DMS53 treated with DMSO at 0.1 percent for 48 hours (cell line): ENCODE results near the gene SLC28A1.
"Not testable (repeated sequence)": the region's sequence is repeated elsewhere in the genome, so short reads cannot be mapped to it uniquely, and the experiment has no call there.

ENCODE experiments used
- DNase-seq: peaks from one replicate; lab custom pipeline; 2025; ENCODE audit not compliant: unreplicated experiment; lab: John Stamatoyannopoulos, UW

SLC28A1 gene

DNA sequence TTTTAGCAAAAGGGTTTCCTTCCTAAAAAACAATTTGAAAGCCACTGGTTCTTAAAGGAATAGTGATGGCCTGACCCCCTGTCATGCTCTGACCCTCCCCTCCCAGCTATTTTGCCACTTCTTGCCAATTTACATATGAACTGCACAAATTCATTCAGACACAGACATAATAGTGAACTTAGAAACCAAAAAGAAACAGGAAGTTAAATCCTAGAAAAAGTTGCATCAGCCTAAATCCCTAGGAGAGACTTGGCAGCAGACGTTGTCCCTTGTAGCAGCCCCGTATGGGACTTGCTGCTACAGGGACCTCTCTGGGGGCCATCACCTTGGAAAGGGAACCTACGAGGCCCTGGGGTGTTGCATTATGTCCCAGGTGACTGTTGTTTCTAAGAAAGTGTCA is 82.9 kb downstream of the SLC28A1 start:
- no peak for DNase-seq

DNA sequence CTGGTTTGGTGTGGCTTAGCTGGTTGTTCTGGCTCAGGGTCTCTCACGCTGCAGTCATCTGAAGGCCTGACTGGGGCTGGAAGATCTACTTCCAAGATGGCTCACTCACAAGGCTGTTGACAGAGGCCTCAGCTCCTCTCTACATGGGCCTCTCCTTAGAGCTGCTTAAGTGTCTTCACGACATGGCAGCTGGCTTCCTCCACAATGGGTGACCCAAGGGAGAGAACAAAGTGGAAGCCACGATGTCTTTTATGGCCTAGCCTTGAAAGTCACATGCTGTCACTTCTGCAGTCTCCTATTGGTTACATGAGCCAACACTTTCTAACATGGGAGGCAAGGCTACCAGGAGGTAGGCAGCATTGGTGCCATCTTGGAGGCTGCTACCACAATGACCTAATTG is 83.8 kb downstream of the SLC28A1 start:
- no peak for DNase-seq

DNA sequence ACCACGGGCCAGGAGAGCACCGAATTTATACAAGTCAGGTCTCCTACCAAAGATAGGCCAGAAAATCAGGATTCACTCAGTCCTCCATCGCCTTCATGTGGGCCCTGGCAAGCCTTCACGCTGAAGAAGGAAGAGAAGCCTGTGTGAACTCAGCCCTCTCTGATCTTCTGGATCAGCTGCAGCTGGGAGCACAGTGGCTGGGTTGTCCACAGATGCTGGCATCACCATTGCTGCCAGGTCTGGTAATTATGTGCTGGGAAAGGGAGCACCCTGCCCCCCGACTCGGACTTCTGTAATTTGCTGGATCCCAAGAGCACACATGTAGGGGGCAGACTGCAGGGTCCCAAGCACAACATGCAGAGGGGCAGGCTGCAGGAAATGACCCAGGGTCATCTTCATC is 84.8 kb downstream of the SLC28A1 start:
- no peak for DNase-seq

DNA sequence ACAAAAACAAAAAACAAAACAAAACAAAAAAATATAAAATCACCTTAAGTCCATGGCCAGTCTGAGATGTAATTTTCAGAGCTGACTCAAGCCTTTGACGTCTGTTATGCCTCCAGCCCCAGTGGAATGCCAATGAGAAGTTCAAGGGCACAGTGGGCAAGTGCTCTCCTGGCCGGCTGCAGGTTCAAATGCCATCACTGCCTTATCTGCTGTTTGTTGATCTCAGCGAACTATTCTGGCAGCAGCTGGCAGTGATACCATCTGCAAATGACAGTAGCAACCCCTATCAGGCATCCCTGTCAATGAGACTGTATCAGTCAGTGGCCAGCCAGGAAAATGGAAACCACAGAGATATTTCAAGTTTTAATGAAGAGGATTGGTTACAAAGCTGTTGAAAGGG is 86.4 kb downstream of the SLC28A1 start:
- no peak for DNase-seq

DNA sequence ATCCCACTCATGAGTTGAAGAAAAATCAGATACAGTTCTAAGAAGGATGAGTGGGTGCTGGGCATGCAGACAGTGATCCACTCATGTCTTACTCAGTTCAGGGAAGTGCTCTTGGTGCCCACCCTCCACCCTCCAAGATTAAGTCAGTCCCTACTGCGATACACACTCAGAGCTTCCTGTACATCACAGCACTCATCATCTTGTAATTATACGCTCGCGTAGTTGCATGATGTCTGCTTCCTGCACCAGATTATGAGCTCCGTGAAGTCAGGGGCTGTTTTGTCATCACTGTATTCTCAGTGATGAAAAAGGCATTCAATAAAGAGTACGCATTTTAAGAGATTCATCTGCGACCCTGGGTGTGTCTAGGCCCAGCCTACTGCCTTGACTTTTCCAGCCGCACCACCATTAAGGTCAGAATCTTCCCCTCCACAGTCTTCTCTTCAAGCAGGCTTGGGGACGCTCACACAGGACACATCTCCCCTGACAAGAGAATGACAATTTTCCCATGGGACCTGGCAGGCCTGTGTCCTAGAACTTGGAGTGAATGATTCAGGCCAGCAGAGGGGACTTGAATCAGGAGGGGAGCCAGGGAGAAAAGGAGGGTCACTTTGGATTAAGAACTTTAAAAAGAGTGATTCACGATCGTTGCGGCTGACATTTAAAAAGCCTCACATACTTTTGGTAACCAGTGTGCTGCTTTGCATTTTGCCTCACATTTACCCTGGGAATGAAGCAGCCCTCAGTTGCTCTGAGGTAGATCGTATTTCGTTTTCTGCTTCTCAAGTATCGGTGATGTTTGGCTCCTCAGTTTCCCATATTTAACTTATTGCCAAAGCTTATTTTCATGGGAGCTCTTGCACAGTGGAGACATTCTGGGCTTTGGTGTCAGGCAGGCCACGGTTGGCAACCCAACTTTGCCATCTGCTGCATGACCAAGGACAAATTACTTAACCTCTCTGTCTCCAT is 89.3 kb downstream of the SLC28A1 start:
- no peak for DNase-seq

DNA sequence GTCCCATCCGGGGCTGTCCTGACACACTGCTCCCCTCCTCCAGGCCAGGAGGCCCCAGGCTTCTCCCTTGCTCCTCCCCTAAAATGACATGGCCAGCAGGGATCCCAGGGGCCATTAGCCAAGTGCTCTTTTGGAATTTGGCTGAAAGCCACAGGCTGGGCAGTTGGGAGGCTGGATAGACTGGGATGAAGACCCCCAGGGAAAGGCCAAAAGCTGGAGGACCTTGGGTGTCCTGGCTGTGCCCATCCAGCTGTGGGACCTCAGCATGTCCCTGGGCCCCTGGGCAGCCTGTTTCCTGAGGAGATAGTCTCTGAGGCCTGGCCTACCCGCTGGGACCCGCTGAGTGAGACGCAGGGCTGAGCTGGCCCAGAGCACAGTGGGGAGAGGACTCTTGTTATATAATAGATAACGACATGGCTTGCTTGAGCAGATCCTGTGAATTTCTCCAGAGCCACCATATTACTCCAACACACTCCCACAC is 91.4 kb downstream of the SLC28A1 start:
- no peak for DNase-seq

DNA sequence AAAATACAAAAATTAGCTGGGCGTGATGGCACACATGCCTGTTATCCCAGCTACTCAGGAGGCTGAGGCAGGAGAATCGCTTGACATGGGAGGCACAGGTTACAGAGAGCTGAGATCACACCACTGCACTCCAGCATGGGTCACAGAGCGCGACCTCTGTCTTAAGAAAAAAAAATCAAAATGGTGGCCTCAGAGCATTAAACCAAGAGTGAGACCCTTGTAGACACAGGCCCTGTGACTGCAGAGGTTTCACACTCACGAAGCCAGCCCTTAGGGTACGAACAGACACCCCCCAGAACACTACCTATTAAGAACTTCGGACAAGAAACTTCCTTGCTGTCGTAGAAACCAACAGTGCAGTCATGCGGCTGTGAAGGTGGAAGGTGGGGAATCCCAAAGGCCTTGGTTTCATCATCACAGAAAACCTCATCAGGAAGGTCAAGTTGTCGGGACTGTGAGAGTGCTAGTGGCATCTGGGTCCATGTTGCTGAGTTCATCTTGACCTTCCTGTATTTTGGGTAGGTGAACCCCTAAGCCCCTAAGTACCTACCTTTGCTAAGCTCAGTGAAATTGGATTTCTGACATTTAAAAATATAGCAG is 92.4 kb downstream of the SLC28A1 start:
- DNase-seq: no peak

DNA sequence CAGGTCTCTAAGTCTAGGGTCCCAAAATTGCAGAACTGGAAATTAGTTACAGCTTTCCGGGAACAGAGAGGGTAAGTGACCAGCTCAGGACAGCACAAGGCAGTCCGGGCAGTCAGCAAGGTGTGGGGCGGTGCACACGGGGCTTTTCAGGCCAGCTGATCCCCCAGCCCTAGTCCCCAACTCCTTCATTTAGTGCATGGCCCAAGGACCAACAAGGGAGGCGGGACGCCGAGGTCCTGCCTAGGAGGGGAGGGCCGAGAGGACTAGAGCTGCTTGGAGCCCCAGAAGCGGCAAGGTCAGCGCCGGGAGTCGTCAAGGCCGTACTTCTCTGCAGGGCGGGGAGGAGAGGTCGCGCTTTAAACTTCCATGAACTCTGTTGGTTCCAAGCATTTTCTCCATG is 95.2 kb downstream of the SLC28A1 start:
- DNase-seq: no peak

DNA sequence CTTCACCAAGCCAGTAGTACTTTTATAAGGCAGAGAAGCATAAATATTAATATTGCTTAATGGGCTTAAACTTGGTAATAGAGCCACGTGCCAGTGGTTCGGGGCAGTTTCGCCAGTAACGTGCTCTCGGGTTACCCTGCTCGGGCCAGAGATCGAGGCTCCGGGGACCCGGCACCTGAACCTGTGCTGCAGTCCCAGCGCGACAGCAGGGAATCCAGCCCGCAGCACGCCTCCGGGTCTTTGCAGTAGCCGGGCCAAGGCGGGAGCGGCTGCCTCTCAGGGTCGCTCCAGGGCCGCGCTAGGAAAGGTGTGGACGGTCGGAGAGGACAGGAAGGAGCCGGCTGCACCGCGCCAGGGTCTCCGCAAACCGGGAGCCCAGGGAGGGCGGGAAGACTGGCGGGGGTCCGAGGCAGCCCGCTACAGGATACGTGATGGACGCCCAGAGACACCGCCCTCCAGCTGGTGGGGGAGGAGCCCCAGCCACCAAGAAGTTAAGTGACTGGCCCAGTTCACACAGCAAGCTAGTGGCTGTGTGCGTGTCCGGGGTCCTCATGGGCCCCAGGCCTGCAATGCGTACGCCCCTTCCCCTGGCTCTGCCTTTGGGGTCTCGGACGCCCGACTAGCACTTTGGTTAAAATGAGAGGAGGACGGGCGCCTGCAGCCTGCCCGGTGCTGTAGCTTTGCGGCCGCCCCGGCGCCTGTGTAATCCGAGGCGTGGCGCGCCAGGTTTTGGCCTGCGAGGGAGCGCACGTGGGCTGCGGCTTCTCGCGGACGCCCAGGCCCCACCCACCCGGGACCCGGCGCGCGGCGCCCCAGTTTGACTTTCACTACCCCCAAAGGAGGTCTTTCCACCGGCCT is 96.0 kb downstream of the SLC28A1 start:
- DNase-seq: peak; percentile 72

DNA sequence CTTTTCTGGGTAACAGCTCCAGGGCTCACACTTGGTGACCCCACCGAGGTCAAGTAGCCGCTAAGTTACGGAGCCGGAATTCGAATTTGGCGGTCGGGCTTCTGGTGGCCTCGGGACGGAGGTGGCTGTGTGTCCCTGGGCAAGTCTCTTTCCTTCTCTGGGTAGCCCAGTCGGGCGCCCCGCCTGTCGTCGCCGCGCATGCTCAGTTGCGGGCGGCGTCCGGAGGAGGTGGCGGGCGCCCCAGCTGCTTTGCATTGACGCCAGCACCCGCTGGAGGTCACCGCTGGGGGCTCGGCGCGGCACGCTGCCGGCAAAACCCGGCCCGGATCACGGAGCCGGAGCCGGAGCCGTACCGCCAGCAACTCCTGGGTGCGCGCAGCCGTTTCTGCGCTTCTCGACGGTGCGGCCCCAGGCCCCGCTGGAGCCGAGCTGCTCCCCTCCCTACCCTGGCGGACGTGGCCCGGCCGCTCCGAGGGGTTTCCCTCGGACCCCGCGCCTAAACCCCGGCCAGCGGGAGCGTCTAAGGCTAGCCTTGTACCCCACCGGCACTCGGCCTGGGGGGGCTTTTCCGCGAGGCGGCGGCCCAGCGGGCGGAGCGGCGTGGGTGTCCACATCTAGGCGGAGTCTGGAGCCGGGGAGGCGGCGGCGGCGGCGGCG is 96.7 kb downstream of the SLC28A1 start:
- DNase-seq: peak; percentile 77

DNA sequence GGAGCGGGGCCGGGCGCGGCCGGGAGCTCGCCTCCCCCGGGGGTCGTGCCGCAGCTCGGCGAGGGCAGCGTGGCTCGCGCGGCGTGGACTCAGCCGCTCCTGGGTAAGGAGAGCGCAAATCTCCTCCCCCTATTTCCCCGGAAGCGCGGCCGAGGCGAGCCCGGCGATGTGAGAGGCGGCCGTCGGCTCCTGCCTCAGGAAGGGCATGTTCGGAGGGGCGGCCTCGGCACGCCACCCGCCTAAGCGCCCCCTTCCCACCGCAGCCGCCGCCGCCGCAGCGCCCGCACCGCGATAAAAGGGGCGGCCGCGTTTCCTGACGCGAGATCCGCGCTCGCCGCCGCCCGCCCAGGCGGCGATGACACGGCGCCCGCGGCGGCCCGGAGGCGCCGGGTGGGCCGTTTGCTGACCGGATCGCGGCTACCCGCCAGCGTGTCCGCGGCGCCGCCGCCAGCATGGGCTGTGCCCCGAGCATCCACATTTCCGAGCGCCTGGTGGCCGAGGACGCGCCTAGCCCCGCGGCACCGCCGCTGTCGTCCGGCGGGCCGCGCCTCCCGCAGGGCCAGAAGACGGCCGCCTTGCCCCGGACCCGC is 97.3 kb downstream of the SLC28A1 start, which contains the start of gene PDE8A:
TSS of gene PDE8A (plus strand) at position 146 of the 590 bp plus-strand sequence. CDS start at position 453, 307 bp downstream.
- no peak for DNase-seq

DNA sequence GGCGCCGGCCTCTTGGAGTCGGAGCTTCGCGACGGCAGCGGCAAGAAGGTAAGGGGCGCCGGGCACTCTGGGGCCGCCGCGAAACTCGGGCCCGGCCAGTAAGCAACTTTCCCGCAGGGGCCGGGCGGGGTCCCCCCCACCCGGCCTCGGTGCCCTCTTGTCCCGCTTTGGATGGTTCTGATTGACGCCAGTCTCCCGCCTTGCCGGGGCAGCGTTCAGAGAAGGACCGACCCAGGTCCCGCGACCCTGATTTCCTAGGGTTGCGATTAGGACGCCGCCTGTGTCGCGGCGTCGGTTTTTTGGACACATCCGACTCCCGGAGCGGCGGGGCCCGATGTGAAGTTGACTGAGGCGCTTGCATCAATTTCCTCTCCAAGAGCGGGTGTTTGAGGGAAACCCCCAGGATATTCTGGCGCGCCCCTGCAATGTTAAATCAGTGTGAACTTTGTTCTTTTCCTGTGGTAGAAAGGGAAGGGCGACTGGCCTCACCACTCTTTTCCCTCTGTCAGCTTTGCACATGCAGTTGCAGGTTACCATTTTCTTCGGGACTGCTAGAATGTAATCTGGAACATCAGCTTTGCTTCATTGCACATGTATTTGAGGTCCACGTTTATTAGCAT is 97.9 kb downstream of the SLC28A1 start:
- DNase-seq: peak; percentile 1

DNA sequence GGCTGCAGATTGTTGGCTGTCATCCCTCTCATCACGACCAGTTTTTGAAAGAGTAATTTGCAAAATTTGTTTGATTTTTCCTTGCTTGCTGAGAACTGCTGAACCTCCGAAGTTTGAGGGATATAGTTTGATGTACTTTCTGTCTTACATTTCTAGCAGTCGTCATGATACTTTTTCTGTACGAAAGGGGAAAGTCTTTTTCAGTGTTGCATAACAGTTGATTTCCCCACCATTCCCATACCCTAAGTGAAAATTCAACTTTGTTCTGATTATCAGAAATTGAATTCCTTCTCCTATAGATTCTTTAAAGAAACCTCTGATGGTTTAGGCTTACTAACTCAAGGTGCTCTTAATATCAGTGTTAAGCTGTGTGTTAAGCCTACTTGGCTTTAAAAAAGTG is 98.8 kb downstream of the SLC28A1 start:
- DNase-seq: no peak

DNA sequence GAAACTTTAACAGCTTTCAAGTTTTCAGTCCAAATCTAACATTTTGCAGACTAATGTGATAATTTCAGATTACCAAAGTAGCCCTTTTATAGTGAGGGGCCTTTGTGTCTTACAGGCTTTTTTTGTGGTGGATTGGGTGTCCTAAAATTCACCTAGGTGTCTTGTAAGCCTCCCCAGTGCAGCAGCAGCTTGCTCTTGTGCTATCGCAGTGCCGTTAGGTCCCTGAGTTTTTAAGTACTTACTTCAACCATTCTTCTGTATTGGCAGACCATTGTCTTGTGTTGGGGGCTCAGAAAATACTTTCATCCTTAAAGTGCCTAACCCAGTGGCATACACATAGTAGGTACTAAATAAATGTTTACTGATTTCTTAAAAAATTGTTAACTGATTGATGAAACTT is 99.2 kb downstream of the SLC28A1 start:
- DNase-seq: no peak

DNA sequence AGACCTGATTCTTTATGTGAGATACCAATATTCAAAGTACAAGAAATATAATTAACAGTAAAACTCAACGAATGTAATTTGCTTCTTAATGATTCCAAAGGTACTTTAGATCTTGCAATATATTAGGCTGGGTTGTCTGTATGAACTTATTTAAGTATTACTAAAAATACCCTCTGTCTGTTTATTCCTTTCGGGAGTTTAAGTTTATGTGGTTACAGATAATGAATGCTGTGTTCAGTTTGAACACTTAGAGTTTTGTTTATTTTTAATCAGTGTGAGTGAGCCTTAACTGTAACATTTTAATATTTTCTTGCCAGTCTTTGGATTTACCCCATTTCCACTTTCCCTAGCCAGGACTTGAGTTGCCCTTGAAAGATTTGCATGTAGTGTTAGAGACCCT is 100.7 kb downstream of the SLC28A1 start:
- no peak for DNase-seq

DNA sequence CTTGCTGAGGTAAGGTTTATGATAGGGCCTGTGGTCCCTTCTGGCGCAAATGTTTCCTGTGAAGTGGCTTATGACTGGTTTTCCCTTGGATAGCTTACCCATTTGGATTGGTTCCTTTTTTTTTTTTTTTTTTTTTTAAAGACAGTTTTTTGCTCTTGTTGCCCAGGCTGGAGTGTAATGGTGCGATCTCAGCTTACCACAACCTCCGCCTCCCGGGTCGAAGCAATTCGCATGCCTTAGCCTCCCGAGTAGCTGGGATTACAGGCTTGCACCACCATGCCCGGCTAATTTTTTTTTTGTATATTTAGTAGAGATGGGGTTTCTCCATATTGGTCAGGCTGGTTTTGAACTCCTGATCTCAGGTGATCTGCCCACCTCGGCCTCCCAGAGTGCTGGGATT is 102.9 kb downstream of the SLC28A1 start:
- DNase-seq: not testable (repeated sequence)

DNA sequence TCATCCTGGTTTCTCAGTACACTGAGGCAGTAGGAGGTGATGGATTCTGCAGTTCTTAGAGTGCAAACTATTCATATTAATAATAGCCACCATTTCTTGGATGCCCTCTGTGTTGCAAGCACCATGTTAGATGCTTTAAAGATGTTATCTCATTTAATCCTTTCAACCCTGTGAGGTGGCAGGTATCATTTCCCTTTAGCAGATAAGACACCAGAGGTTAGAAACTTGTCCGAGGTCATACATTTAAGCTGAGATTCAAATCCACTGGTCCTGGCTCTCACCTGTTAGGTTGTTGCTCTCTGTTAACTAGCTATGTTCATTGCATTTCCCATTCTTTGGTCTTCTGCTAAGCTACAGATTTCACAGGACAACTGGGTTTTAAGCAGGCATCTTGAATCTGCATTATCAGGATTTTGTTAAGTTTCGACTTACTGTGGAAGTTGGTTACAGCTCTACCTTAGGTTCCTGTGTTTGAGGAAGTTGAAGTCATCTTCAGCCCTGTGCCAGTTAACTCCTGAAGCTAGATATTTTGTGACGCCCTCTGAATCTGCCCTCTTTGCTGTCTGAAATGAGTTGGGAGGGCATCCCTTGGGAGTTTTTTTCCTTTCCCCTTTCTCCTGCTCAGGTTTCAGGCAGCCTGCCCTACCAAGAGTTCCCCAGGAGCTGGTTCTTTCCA is 103.6 kb downstream of the SLC28A1 start:
- no peak for DNase-seq

DNA sequence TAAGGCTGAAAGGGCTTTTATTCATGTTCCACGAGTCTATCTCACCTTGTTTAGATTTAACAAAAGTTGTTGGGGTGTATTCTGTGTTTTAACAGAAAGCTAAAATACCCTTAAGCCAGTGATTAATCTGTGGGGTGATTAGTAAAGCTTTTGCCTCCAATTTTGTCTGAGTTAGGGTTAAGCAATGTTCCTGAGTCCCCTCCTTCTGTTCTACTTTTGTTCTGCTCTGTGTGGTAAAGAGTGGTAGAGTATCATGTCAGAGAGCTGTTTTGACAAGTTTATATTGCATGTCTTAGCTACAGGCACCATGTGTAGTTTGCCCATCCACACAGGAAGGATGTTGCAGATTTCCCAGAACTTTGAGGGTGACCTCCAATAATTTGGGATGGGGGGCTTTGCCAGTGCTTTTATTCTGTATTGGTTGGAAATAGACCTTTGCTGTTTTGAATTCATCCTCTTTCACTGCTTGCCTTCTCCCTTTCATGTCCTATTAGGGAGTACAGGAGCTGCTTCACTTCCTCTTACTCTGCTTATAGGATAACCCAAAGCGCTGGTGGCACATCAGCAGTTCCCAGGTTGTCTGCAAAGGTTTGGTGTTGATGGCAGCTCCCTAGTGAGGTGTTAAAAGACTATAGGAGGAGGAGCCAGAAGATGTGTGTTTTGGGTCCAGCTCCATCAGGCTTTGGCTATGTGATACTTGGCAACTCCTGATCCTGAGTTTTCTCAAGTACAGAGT is 104.6 kb downstream of the SLC28A1 start:
- DNase-seq: no peak

DNA sequence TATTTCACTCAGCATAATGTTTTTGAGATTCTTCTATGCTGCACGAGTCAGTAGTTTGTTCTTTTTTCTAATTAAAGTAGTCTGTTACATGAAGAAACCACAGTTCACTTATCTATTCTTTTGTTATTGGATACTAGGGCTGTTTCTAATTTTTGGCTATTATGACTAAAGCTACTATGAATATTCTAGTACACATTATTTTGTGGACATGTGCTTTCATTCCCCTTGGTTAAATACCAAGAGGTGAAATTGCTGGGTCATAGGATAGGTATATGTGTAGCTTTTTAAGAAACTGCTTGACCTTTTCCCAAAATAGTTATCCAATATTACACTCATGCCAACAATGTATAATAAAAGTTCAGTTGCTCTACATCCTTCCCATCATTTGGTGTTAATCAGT is 106.0 kb downstream of the SLC28A1 start:
- DNase-seq: no peak
